ENCODE measurements around the gene VGLL4. TPM values are rescaled to one million over a fixed set of nuclear protein-coding genes. Genes with fewer than 3 reads are reported as not detected.
"Not testable (repeated sequence)": the region's sequence is repeated elsewhere in the genome, so short reads cannot be mapped to it uniquely, and the experiment has no call there.

VGLL4 gene, protein sequence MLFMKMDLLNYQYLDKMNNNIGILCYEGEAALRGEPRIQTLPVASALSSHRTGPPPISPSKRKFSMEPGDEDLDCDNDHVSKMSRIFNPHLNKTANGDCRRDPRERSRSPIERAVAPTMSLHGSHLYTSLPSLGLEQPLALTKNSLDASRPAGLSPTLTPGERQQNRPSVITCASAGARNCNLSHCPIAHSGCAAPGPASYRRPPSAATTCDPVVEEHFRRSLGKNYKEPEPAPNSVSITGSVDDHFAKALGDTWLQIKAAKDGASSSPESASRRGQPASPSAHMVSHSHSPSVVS
- total RNA-seq (ENCODE audit: low replicate concordance): 78.5 and 111 TPM in 2 replicates
- long read RNA-seq, transcript VGLL4-201 (6 exons, 3,725 nt): minor isoform, 6 of 53 reads
- long read RNA-seq, transcript VGLL4-211 (5 exons, 1,377 nt): major isoform, 8 of 53 reads
- long read RNA-seq, partial matches to known transcripts: 0 of 53 reads
- long read RNA-seq, other reads (novel, unspliced or antisense): 39 of 53 reads

- Mint-ChIP-seq H3K27me3 (no peaks in the 10 kb centered on the region), H3K9me3 (no peaks in the 10 kb centered on the region), H3K4me1 (ENCODE audit: unreplicated experiment) (peaks cover 39% of the 10 kb centered on the region), H3K4me3 (peak within 1 kb of the TSS; percentile 98), H3K36me3 (peaks cover 10% of the 10 kb centered on the region), H3K27ac (peak within 1 kb of the TSS; percentile 92)
- TF ChIP-seq, protein P1, sequence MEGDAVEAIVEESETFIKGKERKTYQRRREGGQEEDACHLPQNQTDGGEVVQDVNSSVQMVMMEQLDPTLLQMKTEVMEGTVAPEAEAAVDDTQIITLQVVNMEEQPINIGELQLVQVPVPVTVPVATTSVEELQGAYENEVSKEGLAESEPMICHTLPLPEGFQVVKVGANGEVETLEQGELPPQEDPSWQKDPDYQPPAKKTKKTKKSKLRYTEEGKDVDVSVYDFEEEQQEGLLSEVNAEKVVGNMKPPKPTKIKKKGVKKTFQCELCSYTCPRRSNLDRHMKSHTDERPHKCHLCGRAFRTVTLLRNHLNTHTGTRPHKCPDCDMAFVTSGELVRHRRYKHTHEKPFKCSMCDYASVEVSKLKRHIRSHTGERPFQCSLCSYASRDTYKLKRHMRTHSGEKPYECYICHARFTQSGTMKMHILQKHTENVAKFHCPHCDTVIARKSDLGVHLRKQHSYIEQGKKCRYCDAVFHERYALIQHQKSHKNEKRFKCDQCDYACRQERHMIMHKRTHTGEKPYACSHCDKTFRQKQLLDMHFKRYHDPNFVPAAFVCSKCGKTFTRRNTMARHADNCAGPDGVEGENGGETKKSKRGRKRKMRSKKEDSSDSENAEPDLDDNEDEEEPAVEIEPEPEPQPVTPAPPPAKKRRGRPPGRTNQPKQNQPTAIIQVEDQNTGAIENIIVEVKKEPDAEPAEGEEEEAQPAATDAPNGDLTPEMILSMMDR (conservative IDR thresholded peaks at IDR 0.05): no peak
- DNase-seq (ENCODE audit: extremely low spot score, unreplicated experiment): peak; percentile 89
Observed at GRCh38 chr3:11643605-11644087, at the start of gene VGLL4. VGLL4 (minus strand) TSS chr3:11643915; CDS start chr3:11643518, 397 bp downstream.

GRCh38 chr3:11692532-11692813 is 48.8 kb upstream of the VGLL4 start:
- no peak for DNase-seq (ENCODE audit: extremely low spot score, unreplicated experiment)
- peaks cover 33% of the 10 kb centered on the region for H3K4me1 Mint-ChIP-seq (ENCODE audit: unreplicated experiment)
- TF ChIP-seq, protein P1 (conservative IDR thresholded peaks at IDR 0.05): no peak
- no peaks in the 10 kb centered on the region for H3K27me3 Mint-ChIP-seq
- no peaks in the 10 kb centered on the region for H3K9me3 Mint-ChIP-seq
- no peak overlapping the region for H3K27ac Mint-ChIP-seq
- peaks cover 10% of the 10 kb centered on the region for H3K36me3 Mint-ChIP-seq
- H3K4me3 Mint-ChIP-seq: no peak overlapping the region

GRCh38 chr3:11691767-11692531 is 48.2 kb upstream of the VGLL4 start:
- Mint-ChIP-seq H3K27me3 (no peaks in the 10 kb centered on the region), H3K27ac (peak overlapping the region; percentile 82), H3K9me3 (no peaks in the 10 kb centered on the region), H3K36me3 (peaks cover 6% of the 10 kb centered on the region), H3K4me1 (ENCODE audit: unreplicated experiment) (peaks cover 33% of the 10 kb centered on the region), H3K4me3 (no peak overlapping the region)
- no peak for DNase-seq (ENCODE audit: extremely low spot score, unreplicated experiment)
- TF ChIP-seq, protein P1 (conservative IDR thresholded peaks at IDR 0.05): no peak

DNA sequence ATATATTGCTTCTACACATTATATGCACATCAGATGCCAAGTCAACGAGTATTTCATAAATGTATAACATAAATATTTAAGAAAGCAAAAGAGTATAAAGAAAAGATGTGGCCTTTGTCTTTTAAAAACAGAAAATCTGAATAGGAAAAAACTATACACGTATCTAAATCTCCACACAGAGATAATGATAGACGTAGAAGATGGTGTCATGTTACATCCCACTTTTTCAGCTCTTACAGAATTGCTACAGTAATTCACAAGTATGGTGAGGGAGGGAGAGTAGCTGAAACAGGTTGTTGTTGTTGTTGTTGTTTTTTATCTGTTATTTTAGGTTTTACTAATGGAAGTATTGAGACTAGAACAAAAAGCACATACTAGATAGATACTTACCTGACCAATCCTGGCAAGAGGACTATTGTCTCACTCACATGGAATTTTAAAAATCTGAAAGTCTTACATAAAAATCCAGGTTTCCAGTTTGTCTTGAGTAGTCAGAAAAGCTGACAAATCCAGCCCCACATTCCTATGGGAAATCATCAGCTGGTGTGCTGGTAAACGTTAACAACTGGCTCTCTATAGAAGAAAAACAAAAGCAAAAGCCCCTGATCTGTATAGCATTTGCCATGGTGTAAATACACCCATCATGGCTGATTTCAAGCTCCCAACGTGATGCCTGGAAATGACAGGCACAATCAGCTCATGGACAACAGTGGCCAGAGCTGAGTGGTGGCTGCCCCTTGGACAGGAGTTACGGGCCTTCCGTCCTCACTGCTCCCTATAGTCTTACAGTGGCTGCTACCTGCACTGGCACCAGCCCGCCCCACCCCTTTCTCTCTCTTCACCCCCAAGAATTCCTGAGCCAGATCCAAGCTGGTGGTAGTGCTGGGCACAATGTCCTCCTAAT is 47.4 kb upstream of the VGLL4 start:
- TF ChIP-seq, protein P1 (conservative IDR thresholded peaks at IDR 0.05): no peak
- Mint-ChIP-seq H3K4me3 (peak overlapping the region; percentile 30), H3K27me3 (no peaks in the 10 kb centered on the region), H3K36me3 (peaks cover 6% of the 10 kb centered on the region), H3K9me3 (no peaks in the 10 kb centered on the region), H3K27ac (peak overlapping the region; percentile 82), H3K4me1 (ENCODE audit: unreplicated experiment) (peaks cover 30% of the 10 kb centered on the region)
- DNase-seq (ENCODE audit: extremely low spot score, unreplicated experiment): no peak

DNA sequence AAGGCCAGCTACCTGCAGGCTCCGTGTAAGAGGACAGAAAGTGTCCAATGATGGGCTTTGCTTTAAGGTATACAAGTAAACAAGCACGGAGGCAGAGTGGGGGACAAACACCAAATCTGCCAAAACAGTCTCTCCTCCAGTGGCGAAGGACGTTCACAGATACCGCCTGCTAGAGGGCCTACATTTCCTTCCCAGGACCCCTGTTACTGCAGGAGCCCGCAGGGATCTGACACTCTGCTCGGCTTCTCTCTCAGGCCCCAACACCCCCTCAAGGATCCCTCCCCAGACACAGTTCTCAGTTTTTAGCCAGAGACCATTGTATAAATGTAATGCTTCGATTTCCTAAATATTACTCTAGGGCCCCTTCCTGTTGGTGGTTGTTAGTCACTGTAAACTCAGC is 46.0 kb upstream of the VGLL4 start:
- DNase-seq (ENCODE audit: extremely low spot score, unreplicated experiment): no peak
- peaks cover 6% of the 10 kb centered on the region for H3K36me3 Mint-ChIP-seq
- no peak overlapping the region for H3K4me3 Mint-ChIP-seq
- H3K4me1 Mint-ChIP-seq (ENCODE audit: unreplicated experiment): peaks cover 24% of the 10 kb centered on the region
- H3K27ac Mint-ChIP-seq: peak overlapping the region; percentile 82
- TF ChIP-seq, protein P1 (conservative IDR thresholded peaks at IDR 0.05): no peak
- H3K27me3 Mint-ChIP-seq: no peaks in the 10 kb centered on the region
- no peaks in the 10 kb centered on the region for H3K9me3 Mint-ChIP-seq

- not testable (repeated sequence) for H3K4me3 Mint-ChIP-seq; H3K27ac Mint-ChIP-seq; H3K9me3 Mint-ChIP-seq; DNase-seq (ENCODE audit: extremely low spot score, unreplicated experiment); H3K27me3 Mint-ChIP-seq; H3K4me1 Mint-ChIP-seq (ENCODE audit: unreplicated experiment); H3K36me3 Mint-ChIP-seq
Observed at GRCh38 chr3:11684980-11685379, 41.3 kb upstream of the VGLL4 start.
